Measurements from ENCODE around the gene PLXNA4. TPM values are rescaled to one million over a fixed set of nuclear protein-coding genes. Genes with fewer than 3 reads are reported as not detected.

PLXNA4 gene
- total and polyA plus RNA-seq, 9 of the 15 experiments (the other 6 are each of a cell fraction or from before 2014, with no cell fraction given): under 0.01 to 0.09 TPM; not detected in 7

DNA sequence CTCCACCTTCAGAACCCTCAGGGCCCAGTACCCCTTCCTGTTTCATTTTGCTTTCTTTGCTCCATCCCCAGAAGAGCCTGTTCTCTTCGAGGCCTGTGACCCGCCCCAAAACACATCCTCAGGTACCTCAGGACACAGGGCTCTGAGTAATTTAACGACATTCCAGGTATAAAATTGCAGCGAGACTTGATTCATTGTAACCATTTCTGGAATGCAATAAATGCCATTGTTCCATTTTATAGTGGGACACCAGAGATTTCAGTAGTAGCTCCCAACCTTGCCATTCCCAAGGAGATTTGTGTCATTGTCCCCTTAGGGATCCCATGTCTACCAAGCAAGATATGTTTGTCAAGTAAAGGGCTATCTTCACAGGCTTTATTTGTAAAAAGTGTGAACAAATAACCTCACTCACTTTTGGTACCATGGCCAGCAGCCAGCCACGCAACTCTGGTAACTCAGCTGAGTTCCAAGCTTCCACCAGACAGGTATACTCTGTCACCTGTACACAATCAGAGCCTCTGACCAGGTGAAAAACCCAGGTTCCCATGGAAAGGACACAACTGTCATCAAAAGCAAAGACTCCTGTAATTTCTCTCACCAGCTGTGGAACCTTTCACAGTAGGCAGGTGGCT, 441.3 kb downstream of the PLXNA4 start:
- ATAC-seq (no peak), DNase-seq (ENCODE audit: extremely low read depth in 1 of 4, low spot score in 3 of 4) (no peak), FAIRE-seq (no peak)
- Histone ChIP-seq H2AFZ (ENCODE audit: low read depth, low read length) (no peak overlapping the region), H3K9ac (ENCODE audit: insufficient read depth in 1 of 2, low read depth in 2 of 2, low read length in 2 of 2) (no peak overlapping the region), H3K79me2 (ENCODE audit: control insufficient read depth, insufficient read depth, low read length) (no peaks in the 10 kb centered on the region), H3K9me3 (replicated peaks; ENCODE audit: control insufficient read depth, insufficient read depth, low read depth, low read length) (no peaks in the 10 kb centered on the region), H3K27ac (ENCODE audit: extremely low read depth, low read depth, low read length) (no peak overlapping the region), H3K9me1 (ENCODE audit: control insufficient read depth, insufficient read depth, low read length) (no peaks in the 10 kb centered on the region), H3K27me3 (ENCODE audit: control insufficient read depth in 2 of 2, insufficient read depth in 2 of 2, low read length in 2 of 2) (peaks cover 0 to 34% of the 10 kb centered on the region in 2 experiments; a peak in 3 of 5 replicates), H3K36me3 (ENCODE audit: control insufficient read depth, insufficient read depth, low read length) (no peaks in the 10 kb centered on the region), H3K4me1 (replicated peaks in 1 of 2; ENCODE audit: control insufficient read depth in 2 of 2, insufficient read depth in 2 of 2, low read length in 2 of 2) (no peaks in the 10 kb centered on the region), H3K4me2 (ENCODE audit: insufficient read depth, low read length) (no peak overlapping the region), H3K4me3 (no peak overlapping the region), H4K20me1 (replicated peaks; ENCODE audit: control insufficient read depth, insufficient read depth, low read length) (no peaks in the 10 kb centered on the region; the same call in 1 of the 2 replicates)
- ChIA-PET CTCF (ENCODE audit: low intra/inter-chr PET ratio) (no interaction called here), POLR2A (interaction anchor here (0.6 kb wide), 1 partner anchor 96 kb away, joined by 3 read pairs; no protein-coding TSS in a partner anchor)
- in situ Hi-C loops (cut with MboI): no loop called here
- intact Hi-C loops (cut with micrococcal nuclease): no loop called here
- BruUV-seq (replicated peaks): no TSS peak
- TF ChIP-seq, protein P1, sequence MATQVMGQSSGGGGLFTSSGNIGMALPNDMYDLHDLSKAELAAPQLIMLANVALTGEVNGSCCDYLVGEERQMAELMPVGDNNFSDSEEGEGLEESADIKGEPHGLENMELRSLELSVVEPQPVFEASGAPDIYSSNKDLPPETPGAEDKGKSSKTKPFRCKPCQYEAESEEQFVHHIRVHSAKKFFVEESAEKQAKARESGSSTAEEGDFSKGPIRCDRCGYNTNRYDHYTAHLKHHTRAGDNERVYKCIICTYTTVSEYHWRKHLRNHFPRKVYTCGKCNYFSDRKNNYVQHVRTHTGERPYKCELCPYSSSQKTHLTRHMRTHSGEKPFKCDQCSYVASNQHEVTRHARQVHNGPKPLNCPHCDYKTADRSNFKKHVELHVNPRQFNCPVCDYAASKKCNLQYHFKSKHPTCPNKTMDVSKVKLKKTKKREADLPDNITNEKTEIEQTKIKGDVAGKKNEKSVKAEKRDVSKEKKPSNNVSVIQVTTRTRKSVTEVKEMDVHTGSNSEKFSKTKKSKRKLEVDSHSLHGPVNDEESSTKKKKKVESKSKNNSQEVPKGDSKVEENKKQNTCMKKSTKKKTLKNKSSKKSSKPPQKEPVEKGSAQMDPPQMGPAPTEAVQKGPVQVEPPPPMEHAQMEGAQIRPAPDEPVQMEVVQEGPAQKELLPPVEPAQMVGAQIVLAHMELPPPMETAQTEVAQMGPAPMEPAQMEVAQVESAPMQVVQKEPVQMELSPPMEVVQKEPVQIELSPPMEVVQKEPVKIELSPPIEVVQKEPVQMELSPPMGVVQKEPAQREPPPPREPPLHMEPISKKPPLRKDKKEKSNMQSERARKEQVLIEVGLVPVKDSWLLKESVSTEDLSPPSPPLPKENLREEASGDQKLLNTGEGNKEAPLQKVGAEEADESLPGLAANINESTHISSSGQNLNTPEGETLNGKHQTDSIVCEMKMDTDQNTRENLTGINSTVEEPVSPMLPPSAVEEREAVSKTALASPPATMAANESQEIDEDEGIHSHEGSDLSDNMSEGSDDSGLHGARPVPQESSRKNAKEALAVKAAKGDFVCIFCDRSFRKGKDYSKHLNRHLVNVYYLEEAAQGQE (IDR thresholded peaks at IDR 0.05; ENCODE audit: borderline replicate concordance): peak; percentile 56
- TF ChIP-seq, protein P1 (CRISPR knock-in tag; IDR thresholded peaks at IDR 0.05; ENCODE audit: low read depth): no peak
- TF ChIP-seq SRSF9 (IDR thresholded peaks at IDR 0.05; ENCODE audit: borderline replicate concordance, low read depth, low read length): no peak
- 1% methylated on average over 5 of the region's 5 CpGs for WGBS (ENCODE audit: insufficient coverage, low coverage, missing lambda C conversion rate)
